OCI-LY1 (cell line): ENCODE measurements around the gene ORAI3.

Experiments used
- EZH2 ChIP-seq: fragments of 200-600 bp; sonication (generic), shearing (Covaris generic); IDR thresholded peaks from 2 replicates; pipeline ENCODE4 v1.8.0; 2017; ENCODE audit warnings: borderline replicate concordance, mixed run types, mild to moderate bottlenecking, antibody characterized with exemption, low read length, moderate library complexity, mixed read lengths
- TF ChIP-seq, protein P1 (sequence below): fragments of 200-600 bp; sonication (generic), shearing (Covaris generic); IDR thresholded peaks from 2 replicates; pipeline ENCODE4 v1.5.1; 2017; ENCODE audit warnings: mild to moderate bottlenecking, antibody characterized with exemption, low read length, moderate library complexity, mixed read lengths

GRCh38 chr16:30983898-30984610 lies 35.2 kb downstream of the ORAI3 start:
- TF ChIP-seq, protein P1, sequence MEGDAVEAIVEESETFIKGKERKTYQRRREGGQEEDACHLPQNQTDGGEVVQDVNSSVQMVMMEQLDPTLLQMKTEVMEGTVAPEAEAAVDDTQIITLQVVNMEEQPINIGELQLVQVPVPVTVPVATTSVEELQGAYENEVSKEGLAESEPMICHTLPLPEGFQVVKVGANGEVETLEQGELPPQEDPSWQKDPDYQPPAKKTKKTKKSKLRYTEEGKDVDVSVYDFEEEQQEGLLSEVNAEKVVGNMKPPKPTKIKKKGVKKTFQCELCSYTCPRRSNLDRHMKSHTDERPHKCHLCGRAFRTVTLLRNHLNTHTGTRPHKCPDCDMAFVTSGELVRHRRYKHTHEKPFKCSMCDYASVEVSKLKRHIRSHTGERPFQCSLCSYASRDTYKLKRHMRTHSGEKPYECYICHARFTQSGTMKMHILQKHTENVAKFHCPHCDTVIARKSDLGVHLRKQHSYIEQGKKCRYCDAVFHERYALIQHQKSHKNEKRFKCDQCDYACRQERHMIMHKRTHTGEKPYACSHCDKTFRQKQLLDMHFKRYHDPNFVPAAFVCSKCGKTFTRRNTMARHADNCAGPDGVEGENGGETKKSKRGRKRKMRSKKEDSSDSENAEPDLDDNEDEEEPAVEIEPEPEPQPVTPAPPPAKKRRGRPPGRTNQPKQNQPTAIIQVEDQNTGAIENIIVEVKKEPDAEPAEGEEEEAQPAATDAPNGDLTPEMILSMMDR: no peak
- TF ChIP-seq EZH2: no peak
